Measurements from ENCODE around the gene KCNQ1. TPM values are rescaled to one million over a fixed set of nuclear protein-coding genes. Genes with fewer than 3 reads are reported as not detected.
"Not testable (repeated sequence)": the region's sequence is repeated elsewhere in the genome, so short reads cannot be mapped to it uniquely, and the experiment has no call there.

KCNQ1 gene
- total RNA-seq, 1 donor from 2014 or later, result 2.6 TPM

- Histone ChIP-seq H3K9me3 (ENCODE audit: control insufficient read depth in 3 of 3, low read length in 3 of 3) (peaks cover 0 to 2% (median 0%) of the 10 kb centered on the region in 3 donors), H3K4me1 (ENCODE audit: control insufficient read depth in 3 of 3, insufficient read depth in 3 of 3, low read length in 3 of 3) (no peaks in the 10 kb centered on the region), H3K27ac (ENCODE audit: low read depth, low read length) (no peak overlapping the region), H3K4me3 (ENCODE audit: low read length in 3 of 3) (no peak overlapping the region), H3K27me3 (ENCODE audit: control insufficient read depth in 3 of 3, insufficient read depth in 3 of 3, low read length in 3 of 3) (peaks cover 28 to 41% (median 35%) of the 10 kb centered on the region in 3 donors), H3K36me3 (ENCODE audit: control insufficient read depth in 3 of 3, insufficient read depth in 3 of 3, low read length in 3 of 3) (no peaks in the 10 kb centered on the region), H3K9ac (ENCODE audit: low read depth in 1 of 3, low read length in 3 of 3) (no peak overlapping the region)
These were observed 27.8 kb downstream of the KCNQ1 start for GRCh38 chr11:2472428-2473186.

- no peak overlapping the region for H3K4me3 ChIP-seq (ENCODE audit: low read length in 3 of 3)
- H3K9ac ChIP-seq (ENCODE audit: low read depth in 1 of 3, low read length in 3 of 3), result no peak overlapping the region
- H3K27ac ChIP-seq (ENCODE audit: low read depth, low read length), result no peak overlapping the region
- H3K27me3 ChIP-seq (ENCODE audit: control insufficient read depth in 3 of 3, insufficient read depth in 3 of 3, low read length in 3 of 3), result peaks cover 28 to 38% (median 35%) of the 10 kb centered on the region in 3 donors
- no peaks in the 10 kb centered on the region for H3K36me3 ChIP-seq (ENCODE audit: control insufficient read depth in 3 of 3, insufficient read depth in 3 of 3, low read length in 3 of 3)
- no peaks in the 10 kb centered on the region for H3K4me1 ChIP-seq (ENCODE audit: control insufficient read depth in 3 of 3, insufficient read depth in 3 of 3, low read length in 3 of 3)
- peaks cover 0 to 2% (median 0%) of the 10 kb centered on the region in 3 donors for H3K9me3 ChIP-seq (ENCODE audit: control insufficient read depth in 3 of 3, low read length in 3 of 3)
These were observed 28.7 kb downstream of the KCNQ1 start for GRCh38 chr11:2473361-2474058.

- no peaks in the 10 kb centered on the region for H3K36me3 ChIP-seq (ENCODE audit: control insufficient read depth in 3 of 3, insufficient read depth in 3 of 3, low read length in 3 of 3)
- H3K9ac ChIP-seq (ENCODE audit: low read depth in 1 of 3, low read length in 3 of 3), result no peak overlapping the region
- H3K4me3 ChIP-seq (ENCODE audit: low read length in 3 of 3), result no peak overlapping the region
- H3K9me3 ChIP-seq (ENCODE audit: control insufficient read depth in 3 of 3, low read length in 3 of 3), result no peaks in the 10 kb centered on the region
- no peak overlapping the region for H3K27ac ChIP-seq (ENCODE audit: low read depth, low read length)
- H3K27me3 ChIP-seq (ENCODE audit: control insufficient read depth in 3 of 3, insufficient read depth in 3 of 3, low read length in 3 of 3), result peaks cover 28 to 35% (median 35%) of the 10 kb centered on the region in 3 donors
- H3K4me1 ChIP-seq (ENCODE audit: control insufficient read depth in 3 of 3, insufficient read depth in 3 of 3, low read length in 3 of 3), result no peaks in the 10 kb centered on the region
These were observed 29.5 kb downstream of the KCNQ1 start for GRCh38 chr11:2474059-2474901.

GRCh38 chr11:2475136-2475918, 30.5 kb downstream of the KCNQ1 start:
- Histone ChIP-seq H3K9me3 (ENCODE audit: control insufficient read depth in 3 of 3, low read length in 3 of 3) (no peaks in the 10 kb centered on the region), H3K36me3 (ENCODE audit: control insufficient read depth in 3 of 3, insufficient read depth in 3 of 3, low read length in 3 of 3) (no peaks in the 10 kb centered on the region), H3K4me1 (ENCODE audit: control insufficient read depth in 3 of 3, insufficient read depth in 3 of 3, low read length in 3 of 3) (no peaks in the 10 kb centered on the region), H3K9ac (ENCODE audit: low read depth in 1 of 3, low read length in 3 of 3) (no peak overlapping the region), H3K27me3 (ENCODE audit: control insufficient read depth in 3 of 3, insufficient read depth in 3 of 3, low read length in 3 of 3) (peaks cover 28 to 35% (median 35%) of the 10 kb centered on the region in 3 donors), H3K27ac (ENCODE audit: low read depth, low read length) (no peak overlapping the region), H3K4me3 (ENCODE audit: low read length in 3 of 3) (no peak overlapping the region)

GRCh38 chr11:2477254-2477653, 32.4 kb downstream of the KCNQ1 start:
- Histone ChIP-seq H3K4me1 (ENCODE audit: control insufficient read depth in 3 of 3, insufficient read depth in 3 of 3, low read length in 3 of 3) (no peaks in the 10 kb centered on the region), H3K4me3 (ENCODE audit: low read length in 3 of 3) (no peak overlapping the region), H3K27ac (ENCODE audit: low read depth, low read length) (no peak overlapping the region), H3K36me3 (ENCODE audit: control insufficient read depth in 3 of 3, insufficient read depth in 3 of 3, low read length in 3 of 3) (no peaks in the 10 kb centered on the region), H3K27me3 (ENCODE audit: control insufficient read depth in 3 of 3, insufficient read depth in 3 of 3, low read length in 3 of 3) (peaks cover 26 to 30% (median 29%) of the 10 kb centered on the region in 3 donors), H3K9ac (ENCODE audit: low read depth in 1 of 3, low read length in 3 of 3) (no peak overlapping the region), H3K9me3 (ENCODE audit: control insufficient read depth in 3 of 3, low read length in 3 of 3) (no peaks in the 10 kb centered on the region)

- H3K4me3 ChIP-seq (ENCODE audit: low read length in 3 of 3), result no peak overlapping the region
- H3K9ac ChIP-seq (ENCODE audit: low read depth in 1 of 3, low read length in 3 of 3), result no peak overlapping the region
- no peaks in the 10 kb centered on the region for H3K9me3 ChIP-seq (ENCODE audit: control insufficient read depth in 3 of 3, low read length in 3 of 3)
- H3K36me3 ChIP-seq (ENCODE audit: control insufficient read depth in 3 of 3, insufficient read depth in 3 of 3, low read length in 3 of 3), result no peaks in the 10 kb centered on the region
- H3K27me3 ChIP-seq (ENCODE audit: control insufficient read depth in 3 of 3, insufficient read depth in 3 of 3, low read length in 3 of 3), result peaks cover 30 to 32% (median 31%) of the 10 kb centered on the region in 3 donors
- H3K27ac ChIP-seq (ENCODE audit: low read depth, low read length), result no peak overlapping the region
- peaks cover 0 to under 1% (median 0%) of the 10 kb centered on the region in 3 donors for H3K4me1 ChIP-seq (ENCODE audit: control insufficient read depth in 3 of 3, insufficient read depth in 3 of 3, low read length in 3 of 3)
These were observed 33.1 kb downstream of the KCNQ1 start for GRCh38 chr11:2477936-2478335.

DNA sequence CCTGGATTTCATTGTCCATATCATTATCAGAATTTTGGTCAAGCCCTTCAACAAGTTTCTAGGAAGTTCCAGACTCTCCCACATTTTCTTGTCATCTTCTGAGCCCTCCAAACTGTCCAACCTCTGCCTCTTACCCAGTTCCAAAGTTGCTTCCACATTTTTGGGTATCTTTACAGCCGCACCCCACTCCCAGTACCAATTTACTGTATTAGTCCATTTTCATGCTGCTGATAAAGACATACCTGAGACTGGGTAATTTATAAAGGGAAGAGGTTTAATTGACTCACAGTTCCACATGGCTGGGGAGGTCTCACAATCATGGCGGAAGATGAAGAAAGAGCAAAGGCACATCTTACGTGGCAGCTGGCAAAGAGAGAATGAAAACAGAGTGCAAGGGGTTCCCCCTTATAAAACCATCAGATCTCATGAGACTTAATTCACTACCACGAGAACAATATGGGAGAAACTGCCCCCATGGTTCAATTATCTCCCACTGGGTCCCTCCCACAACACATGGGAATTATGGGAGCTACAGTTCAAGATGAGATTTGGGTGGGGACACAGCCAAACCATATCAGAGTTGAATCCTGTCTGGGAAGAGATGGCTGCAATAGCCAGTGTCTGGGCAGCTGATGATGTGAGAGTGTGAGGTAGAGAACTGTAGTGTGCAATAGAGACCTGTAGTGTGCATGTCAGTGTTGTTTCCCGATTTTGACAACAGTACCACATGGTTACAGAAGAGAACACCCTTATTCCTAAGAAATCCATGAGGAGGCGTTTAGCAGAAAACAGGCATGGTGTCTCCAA, 35.5 kb downstream of the KCNQ1 start:
- H3K27me3 ChIP-seq (ENCODE audit: control insufficient read depth in 3 of 3, insufficient read depth in 3 of 3, low read length in 3 of 3), result peaks cover 27 to 30% (median 29%) of the 10 kb centered on the region in 3 donors
- not testable (repeated sequence) for H3K9ac ChIP-seq (ENCODE audit: low read depth in 1 of 3, low read length in 3 of 3); H3K9me3 ChIP-seq (ENCODE audit: control insufficient read depth in 3 of 3, low read length in 3 of 3); H3K4me3 ChIP-seq (ENCODE audit: low read length in 3 of 3); H3K27ac ChIP-seq (ENCODE audit: low read depth, low read length); H3K4me1 ChIP-seq (ENCODE audit: control insufficient read depth in 3 of 3, insufficient read depth in 3 of 3, low read length in 3 of 3); H3K36me3 ChIP-seq (ENCODE audit: control insufficient read depth in 3 of 3, insufficient read depth in 3 of 3, low read length in 3 of 3)

GRCh38 chr11:2480874-2481220, 36.0 kb downstream of the KCNQ1 start:
- H3K36me3 ChIP-seq (ENCODE audit: control insufficient read depth in 3 of 3, insufficient read depth in 3 of 3, low read length in 3 of 3), result no peaks in the 10 kb centered on the region
- H3K4me1 ChIP-seq (ENCODE audit: control insufficient read depth in 3 of 3, insufficient read depth in 3 of 3, low read length in 3 of 3), result peaks cover 0 to 2% (median 0%) of the 10 kb centered on the region in 3 donors
- H3K9ac ChIP-seq (ENCODE audit: low read depth in 1 of 3, low read length in 3 of 3), result no peak overlapping the region
- no peak overlapping the region for H3K27ac ChIP-seq (ENCODE audit: low read depth, low read length)
- H3K9me3 ChIP-seq (ENCODE audit: control insufficient read depth in 3 of 3, low read length in 3 of 3), result no peaks in the 10 kb centered on the region
- H3K27me3 ChIP-seq (ENCODE audit: control insufficient read depth in 3 of 3, insufficient read depth in 3 of 3, low read length in 3 of 3), result peaks cover 27 to 32% (median 30%) of the 10 kb centered on the region in 3 donors
- no peak overlapping the region for H3K4me3 ChIP-seq (ENCODE audit: low read length in 3 of 3)

GRCh38 chr11:2481253-2481652, 36.4 kb downstream of the KCNQ1 start:
- Histone ChIP-seq H3K36me3 (ENCODE audit: control insufficient read depth in 3 of 3, insufficient read depth in 3 of 3, low read length in 3 of 3) (no peaks in the 10 kb centered on the region), H3K4me3 (ENCODE audit: low read length in 3 of 3) (no peak overlapping the region), H3K9me3 (ENCODE audit: control insufficient read depth in 3 of 3, low read length in 3 of 3) (no peaks in the 10 kb centered on the region), H3K4me1 (ENCODE audit: control insufficient read depth in 3 of 3, insufficient read depth in 3 of 3, low read length in 3 of 3) (peaks cover 0 to 2% (median 0%) of the 10 kb centered on the region in 3 donors), H3K9ac (ENCODE audit: low read depth in 1 of 3, low read length in 3 of 3) (no peak overlapping the region), H3K27me3 (ENCODE audit: control insufficient read depth in 3 of 3, insufficient read depth in 3 of 3, low read length in 3 of 3) (peaks cover 27 to 32% (median 30%) of the 10 kb centered on the region in 3 donors), H3K27ac (ENCODE audit: low read depth, low read length) (no peak overlapping the region)

Measured in skeletal muscle tissue (tissue), 4 donors.